ENCODE data around the gene MGAT3.
"Not testable (repeated sequence)": the region's sequence is repeated elsewhere in the genome, so short reads cannot be mapped to it uniquely, and the experiment has no call there.

MGAT3 gene

GRCh38 chr22:39456522-39457197 lies at the start of gene MGAT3:
Gene MGAT3, plus strand, starts transcription at chr22:39457012. Its CDS starts 30,336 bp downstream, at chr22:39487348.
- DNase-seq (ENCODE audit: low read depth, low spot score) = no peak

- DNase-seq (ENCODE audit: low read depth, low spot score) = no peak
Measured at GRCh38 chr22:39408173-39408572, 48.6 kb upstream of the MGAT3 start.

- DNase-seq (ENCODE audit: low read depth, low spot score) = no peak
Measured at GRCh38 chr22:39408807-39409206, 48.0 kb upstream of the MGAT3 start.

- no peak for DNase-seq (ENCODE audit: low read depth, low spot score)
Measured at GRCh38 chr22:39409516-39410029, 47.2 kb upstream of the MGAT3 start.

- DNase-seq (ENCODE audit: low read depth, low spot score) = no peak
Measured at GRCh38 chr22:39410264-39410663, 46.5 kb upstream of the MGAT3 start.

- not testable (repeated sequence) for DNase-seq (ENCODE audit: low read depth, low spot score)
Measured at GRCh38 chr22:39411828-39412365, 44.9 kb upstream of the MGAT3 start.

GRCh38 chr22:39413204-39413603 lies 43.6 kb upstream of the MGAT3 start:
- not testable (repeated sequence) for DNase-seq (ENCODE audit: low read depth, low spot score)

GRCh38 chr22:39414377-39414776 lies 42.4 kb upstream of the MGAT3 start:
- DNase-seq (ENCODE audit: low read depth, low spot score) = no peak

GRCh38 chr22:39414886-39415285 lies 41.9 kb upstream of the MGAT3 start:
- no peak for DNase-seq (ENCODE audit: low read depth, low spot score)

GRCh38 chr22:39415506-39415905 lies 41.3 kb upstream of the MGAT3 start:
- DNase-seq (ENCODE audit: low read depth, low spot score) = no peak

GRCh38 chr22:39416319-39416718 lies 40.5 kb upstream of the MGAT3 start:
- DNase-seq (ENCODE audit: low read depth, low spot score) = no peak

- no peak for DNase-seq (ENCODE audit: low read depth, low spot score)
Measured at GRCh38 chr22:39417641-39418040, 39.2 kb upstream of the MGAT3 start.

GRCh38 chr22:39418696-39419095 lies 38.1 kb upstream of the MGAT3 start:
- no peak for DNase-seq (ENCODE audit: low read depth, low spot score)

- DNase-seq (ENCODE audit: low read depth, low spot score) = no peak
Measured at GRCh38 chr22:39419096-39419495, 37.7 kb upstream of the MGAT3 start.

- DNase-seq (ENCODE audit: low read depth, low spot score) = no peak
Measured at GRCh38 chr22:39419911-39420310, 36.9 kb upstream of the MGAT3 start.

- no peak for DNase-seq (ENCODE audit: low read depth, low spot score)
Measured at GRCh38 chr22:39421691-39422090, 35.1 kb upstream of the MGAT3 start.

GRCh38 chr22:39422101-39422500 lies 34.7 kb upstream of the MGAT3 start:
- no peak for DNase-seq (ENCODE audit: low read depth, low spot score)

- no peak for DNase-seq (ENCODE audit: low read depth, low spot score)
Measured at GRCh38 chr22:39422721-39423120, 34.1 kb upstream of the MGAT3 start.

GRCh38 chr22:39423976-39424375 lies 32.8 kb upstream of the MGAT3 start:
- DNase-seq (ENCODE audit: low read depth, low spot score) = no peak

- no peak for DNase-seq (ENCODE audit: low read depth, low spot score)
Measured at GRCh38 chr22:39426380-39427043, 30.3 kb upstream of the MGAT3 start.

- DNase-seq (ENCODE audit: low read depth, low spot score) = no peak
Measured at GRCh38 chr22:39427751-39428596, 28.8 kb upstream of the MGAT3 start.

- DNase-seq (ENCODE audit: low read depth, low spot score) = no peak
Measured at GRCh38 chr22:39428597-39429071, 28.2 kb upstream of the MGAT3 start.

Data from activated naive CD8-positive, alpha-beta T cell treated with anti-CD3 and anti-CD28 coated beads, Interleukin-2, amount 50 U/mL, for 16 hours (primary cell).